Osteoblast (primary cell): Measurements from ENCODE around the gene SP4. TPM values are rescaled to one million over a fixed set of nuclear protein-coding genes. Genes with fewer than 3 reads are reported as not detected.

Source experiments
- DNase-seq: peaks from one replicate; pipeline ENCODE4 v3.0.0; 2011; ENCODE audit warnings: low spot score, mixed read lengths; ENCODE audit not compliant: insufficient read length; ENCODE audit errors: missing footprints
- H2AFZ ChIP-seq: 2 replicates; pipeline ENCODE4 v1.6.0; 2011; ENCODE audit warnings: mild to moderate bottlenecking, low read length
- H3K27ac ChIP-seq: 2 replicates; pipeline ENCODE4 v1.5.1; 2011; ENCODE audit warnings: mild to moderate bottlenecking, low read depth, low read length, moderate library complexity
- H3K27me3 ChIP-seq: 2 replicates; pipeline ENCODE4 v1.6.0; 2012; ENCODE audit warnings: mild to moderate bottlenecking, control low read depth, inconsistent platforms, low read length, moderate library complexity; ENCODE audit not compliant: insufficient read depth
- H3K36me3 ChIP-seq: 2 replicates; pipeline ENCODE4 v1.5.1; 2011; ENCODE audit warnings: mild to moderate bottlenecking, low read length, control low read depth, moderate library complexity; ENCODE audit not compliant: insufficient read depth
- H3K4me1 ChIP-seq: 2 replicates; pipeline ENCODE4 v1.5.1; 2011; ENCODE audit warnings: mild to moderate bottlenecking, low read length, control low read depth, moderate library complexity; ENCODE audit not compliant: insufficient read depth
- H3K4me2 ChIP-seq: 2 replicates; pipeline ENCODE4 v1.6.0; 2011; ENCODE audit warnings: mild to moderate bottlenecking, low read length; ENCODE audit not compliant: insufficient read depth
- H3K4me3 ChIP-seq: fragments of 200-600 bp; sonication (generic); 3 replicates; pipeline ENCODE4 v1.5.1; 2012; ENCODE audit warnings: mild to moderate bottlenecking, low read length, inconsistent platforms; ENCODE audit not compliant: insufficient read depth
- H3K79me2 ChIP-seq: 2 replicates; pipeline ENCODE4 v1.6.0; 2012; ENCODE audit warnings: mild to moderate bottlenecking, low read length, control low read depth, inconsistent platforms; ENCODE audit not compliant: insufficient read depth
- H3K9me3 ChIP-seq: 2 replicates; pipeline ENCODE4 v1.5.1; 2011; ENCODE audit warnings: low read depth, low read length, control low read depth
- H4K20me1 ChIP-seq: 2 replicates; pipeline ENCODE4 v1.6.0; 2012; ENCODE audit warnings: mild to moderate bottlenecking, low read length, control low read depth; ENCODE audit not compliant: insufficient read depth
- total RNA-seq: library from RNA; depleted of rRNA; stranded (reverse); fragments of >200 nt; gene quantifications from 2 replicates; pipeline ENCODE4 v1.2.3, GENCODE V29; 2012
- TF ChIP-seq, protein P1 (sequence below): IDR thresholded peaks from 2 replicates; pipeline ENCODE4 v1.5.1; 2011; ENCODE audit warnings: mild to moderate bottlenecking, low read depth, low read length, moderate library complexity; ENCODE audit errors: extremely low read depth

The SP4 gene
- total RNA-seq, result 5.0 and 5.1 TPM in 2 replicates

DNA sequence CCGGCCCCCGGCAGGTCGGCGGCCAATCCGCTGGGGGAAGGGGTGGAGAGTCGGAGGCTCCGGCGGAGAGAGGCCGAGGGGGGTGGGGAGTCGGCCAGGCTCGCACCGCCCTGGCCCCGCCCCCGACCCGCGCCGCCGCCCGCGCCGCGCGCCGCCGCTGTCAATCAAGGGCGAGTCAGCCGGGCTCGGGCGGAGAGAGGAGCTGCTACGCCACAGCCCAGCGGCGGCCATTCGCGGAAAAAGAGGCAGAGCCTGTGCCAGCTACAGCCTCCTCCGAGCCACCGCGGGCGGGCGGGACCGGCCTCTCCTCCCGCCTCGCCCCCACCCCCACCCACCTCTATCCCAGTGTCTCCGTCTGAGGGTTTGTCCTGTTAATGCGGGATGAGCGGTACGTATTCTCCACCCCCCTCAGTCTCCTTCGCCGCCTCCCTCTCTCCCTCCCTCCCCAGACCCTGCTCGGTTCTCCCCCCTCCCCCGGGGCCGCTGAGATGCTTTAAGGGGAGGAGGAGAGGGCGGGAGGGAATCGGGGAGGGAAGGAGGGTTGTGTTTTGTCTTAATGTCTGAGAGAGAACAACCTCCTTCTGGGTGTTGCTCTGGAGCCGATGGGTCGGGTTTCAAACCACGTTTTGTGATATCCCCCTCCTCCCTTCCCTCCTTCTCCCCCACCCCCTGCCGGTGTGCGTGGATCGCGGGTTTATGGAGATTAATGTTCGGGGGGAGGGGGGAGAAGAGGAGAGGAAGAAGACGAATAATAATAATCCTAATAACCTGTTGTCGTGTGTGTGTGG lies at the start of gene SP4:
Gene SP4 (plus strand): TSS at position 213 of the 788 bp plus-strand sequence. CDS start 169 bp downstream, at position 382.
- peak; percentile 98 for DNase-seq
- no peaks in the 10 kb centered on the region for H3K79me2 ChIP-seq
- peak within 1 kb of the TSS; percentile 98 for H2AFZ ChIP-seq
- H3K36me3 ChIP-seq, result peaks cover 4% of the 10 kb centered on the region
- no peaks in the 10 kb centered on the region for H4K20me1 ChIP-seq
- peak within 1 kb of the TSS; percentile 100 for H3K4me2 ChIP-seq
- no peaks in the 10 kb centered on the region for H3K27me3 ChIP-seq
- TF ChIP-seq, protein P1, sequence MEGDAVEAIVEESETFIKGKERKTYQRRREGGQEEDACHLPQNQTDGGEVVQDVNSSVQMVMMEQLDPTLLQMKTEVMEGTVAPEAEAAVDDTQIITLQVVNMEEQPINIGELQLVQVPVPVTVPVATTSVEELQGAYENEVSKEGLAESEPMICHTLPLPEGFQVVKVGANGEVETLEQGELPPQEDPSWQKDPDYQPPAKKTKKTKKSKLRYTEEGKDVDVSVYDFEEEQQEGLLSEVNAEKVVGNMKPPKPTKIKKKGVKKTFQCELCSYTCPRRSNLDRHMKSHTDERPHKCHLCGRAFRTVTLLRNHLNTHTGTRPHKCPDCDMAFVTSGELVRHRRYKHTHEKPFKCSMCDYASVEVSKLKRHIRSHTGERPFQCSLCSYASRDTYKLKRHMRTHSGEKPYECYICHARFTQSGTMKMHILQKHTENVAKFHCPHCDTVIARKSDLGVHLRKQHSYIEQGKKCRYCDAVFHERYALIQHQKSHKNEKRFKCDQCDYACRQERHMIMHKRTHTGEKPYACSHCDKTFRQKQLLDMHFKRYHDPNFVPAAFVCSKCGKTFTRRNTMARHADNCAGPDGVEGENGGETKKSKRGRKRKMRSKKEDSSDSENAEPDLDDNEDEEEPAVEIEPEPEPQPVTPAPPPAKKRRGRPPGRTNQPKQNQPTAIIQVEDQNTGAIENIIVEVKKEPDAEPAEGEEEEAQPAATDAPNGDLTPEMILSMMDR, result no peak
- peaks cover 8% of the 10 kb centered on the region for H3K4me1 ChIP-seq
- peak within 1 kb of the TSS; percentile 89 for H3K27ac ChIP-seq
- H3K9me3 ChIP-seq, result no peaks in the 10 kb centered on the region
- peak within 1 kb of the TSS; percentile 93 for H3K4me3 ChIP-seq

DNA sequence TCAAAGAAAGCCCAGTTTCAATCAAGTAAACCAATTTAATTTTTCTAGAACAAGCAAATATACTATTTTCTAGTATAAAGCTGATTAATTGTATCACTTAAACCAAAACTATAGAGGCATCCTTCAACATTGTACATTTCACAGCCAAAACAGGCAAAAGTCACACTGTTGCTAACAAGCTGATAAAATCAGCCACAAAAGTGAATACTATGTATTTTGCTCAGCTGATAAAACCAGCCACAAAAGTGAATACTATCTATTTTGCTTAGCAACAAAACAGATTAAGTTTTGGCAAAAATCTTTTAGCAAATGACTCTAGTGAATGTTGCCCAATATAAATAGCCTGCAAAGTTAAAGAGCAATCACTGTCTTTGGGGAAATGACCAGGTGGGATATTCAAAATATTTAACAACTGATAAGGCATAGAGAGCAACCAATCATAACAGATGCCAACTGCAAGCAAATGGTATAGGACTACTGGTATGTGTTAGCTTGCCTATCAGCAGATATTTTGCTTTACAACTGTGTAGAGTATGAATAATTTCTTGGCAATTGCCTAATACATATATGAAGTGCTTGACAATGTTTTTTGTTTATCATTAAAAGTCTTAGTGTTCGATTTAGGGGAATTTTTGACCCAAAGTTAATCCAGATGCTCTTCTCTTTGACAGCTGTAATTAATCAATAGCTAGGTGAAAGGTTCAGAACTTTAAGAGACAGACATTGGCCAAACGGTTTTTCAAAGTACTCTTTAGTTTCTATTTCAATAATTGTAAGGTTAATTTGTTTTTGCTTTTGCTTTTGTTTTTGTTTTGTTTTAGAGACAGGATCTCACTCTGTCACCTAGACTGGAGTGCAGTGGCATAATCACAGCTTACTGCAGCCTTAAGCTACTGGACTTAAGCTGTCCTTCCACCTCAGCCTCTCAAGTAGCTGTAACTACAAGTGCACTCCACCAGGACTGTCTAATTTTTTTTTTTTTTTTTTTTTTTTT lies 44.4 kb upstream of the SP4 start:
- Histone ChIP-seq H3K4me1 (no peaks in the 10 kb centered on the region), H3K27ac (no peak overlapping the region), H3K27me3 (no peaks in the 10 kb centered on the region), H3K79me2 (no peaks in the 10 kb centered on the region), H3K4me2 (no peak overlapping the region), H3K9me3 (no peaks in the 10 kb centered on the region), H2AFZ (no peak overlapping the region), H3K4me3 (no peak overlapping the region), H4K20me1 (no peaks in the 10 kb centered on the region), H3K36me3 (no peaks in the 10 kb centered on the region)
- no peak for DNase-seq
- TF ChIP-seq, protein P1, result no peak

- Histone ChIP-seq H4K20me1 (no peaks in the 10 kb centered on the region), H3K4me3 (no peak overlapping the region), H3K9me3 (no peaks in the 10 kb centered on the region), H2AFZ (no peak overlapping the region), H3K27me3 (no peaks in the 10 kb centered on the region), H3K27ac (no peak overlapping the region), H3K4me1 (no peaks in the 10 kb centered on the region), H3K4me2 (no peak overlapping the region), H3K79me2 (no peaks in the 10 kb centered on the region), H3K36me3 (no peaks in the 10 kb centered on the region)
- no peak for DNase-seq
- TF ChIP-seq, protein P1, result no peak
These were observed 33.9 kb upstream of the SP4 start for GRCh38 chr7:21393937-21394336.
